NCI-H1694 treated with DMSO at 0.1 percent for 48 hours (cell line): ENCODE measurements around the gene C11orf21.

Source experiments
- DNase-seq: peaks from one replicate; lab custom pipeline; 2025; lab: John Stamatoyannopoulos, UW

Gene C11orf21

GRCh38 chr11:2271077-2271326, 30.7 kb downstream of the C11orf21 start:
- DNase-seq, result no peak

DNA sequence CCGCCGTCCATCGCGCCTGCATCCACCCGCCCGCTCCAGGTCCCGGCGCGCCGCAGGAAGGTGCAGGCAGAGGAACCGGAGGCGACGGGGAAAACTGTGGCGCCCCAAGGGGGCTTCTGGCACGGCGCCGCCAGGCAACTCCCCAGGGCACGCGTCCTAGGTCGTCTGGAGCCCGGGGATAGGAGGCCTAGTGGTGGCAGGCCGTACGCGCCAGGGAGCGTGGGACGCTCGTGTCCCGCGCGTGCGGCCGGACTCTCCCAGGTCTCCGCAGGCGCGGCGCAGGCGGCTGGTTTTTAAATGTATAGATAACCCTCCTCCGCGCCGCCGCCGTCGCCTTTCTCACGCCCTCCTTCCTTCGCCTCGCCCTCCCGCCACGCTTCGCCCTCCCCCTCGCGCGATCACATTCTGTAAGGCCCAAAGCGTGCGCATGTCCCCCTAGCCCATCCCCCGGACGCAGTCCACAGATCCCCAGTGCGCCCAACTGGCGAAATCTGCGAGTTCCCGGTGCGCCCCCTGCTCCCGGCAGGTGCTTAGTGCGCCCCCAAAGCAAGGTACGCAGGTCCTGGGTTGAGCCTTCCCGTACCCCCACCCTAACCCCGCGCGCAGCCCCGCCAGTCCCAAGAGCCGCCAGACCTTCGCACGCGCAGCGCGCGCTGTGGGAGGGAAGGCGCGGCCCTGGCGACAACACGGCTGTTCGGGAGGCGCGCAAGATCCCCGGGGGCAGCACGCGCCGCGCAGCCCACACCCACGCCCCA, 31.2 kb downstream of the C11orf21 start, which contains the start of gene ASCL2:
Gene ASCL2 (minus strand): TSS at position 267 of the 755 bp plus-strand sequence. CDS start 256 bp downstream, at position 11.
- DNase-seq, result no peak

- no peak for DNase-seq
Measured at GRCh38 chr11:2269601-2270321, 32.0 kb downstream of the C11orf21 start.

GRCh38 chr11:2268729-2269600, 32.8 kb downstream of the C11orf21 start:
- peak; percentile 1 for DNase-seq

- no peak for DNase-seq
Measured at GRCh38 chr11:2267851-2268728, 33.6 kb downstream of the C11orf21 start.

- no peak for DNase-seq
Measured at GRCh38 chr11:2267306-2267850, 34.3 kb downstream of the C11orf21 start.

DNA sequence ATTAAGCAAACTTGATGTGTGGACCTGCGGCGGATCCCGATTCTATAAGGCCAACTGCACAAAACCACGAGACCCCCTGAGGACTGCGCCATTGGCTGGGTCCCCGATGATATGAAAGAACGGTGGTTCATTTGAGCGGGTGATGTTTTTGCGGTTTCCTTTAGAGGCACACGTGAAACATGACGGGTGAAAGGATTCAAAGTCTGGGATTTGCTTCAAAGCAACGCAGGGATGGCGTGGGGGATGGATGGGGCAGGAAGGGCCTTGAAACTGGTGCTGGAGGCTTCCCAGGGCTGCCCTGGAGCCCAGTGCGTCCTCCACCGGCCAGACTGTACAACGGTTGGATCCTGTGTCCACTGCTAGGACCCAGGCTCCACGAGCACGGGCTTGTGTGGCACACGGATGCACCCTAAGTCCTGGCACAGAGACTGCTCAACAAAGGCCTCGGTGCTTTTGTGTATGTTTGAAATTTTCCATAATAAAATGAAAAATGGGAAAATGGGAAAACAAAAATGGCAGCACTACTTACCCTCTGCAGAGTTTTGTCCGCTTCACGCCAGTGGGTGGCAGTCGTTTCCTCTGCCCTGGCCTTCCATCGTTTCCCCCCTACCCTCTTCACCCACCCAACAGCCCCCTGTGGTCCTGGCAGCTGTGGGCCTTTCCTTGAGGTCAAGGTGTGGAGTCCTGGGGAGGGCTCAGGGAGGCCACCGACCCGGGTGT, 35.0 kb downstream of the C11orf21 start:
- DNase-seq, result no peak

- DNase-seq, result no peak
Measured at GRCh38 chr11:2265854-2266585, 35.7 kb downstream of the C11orf21 start.

DNA sequence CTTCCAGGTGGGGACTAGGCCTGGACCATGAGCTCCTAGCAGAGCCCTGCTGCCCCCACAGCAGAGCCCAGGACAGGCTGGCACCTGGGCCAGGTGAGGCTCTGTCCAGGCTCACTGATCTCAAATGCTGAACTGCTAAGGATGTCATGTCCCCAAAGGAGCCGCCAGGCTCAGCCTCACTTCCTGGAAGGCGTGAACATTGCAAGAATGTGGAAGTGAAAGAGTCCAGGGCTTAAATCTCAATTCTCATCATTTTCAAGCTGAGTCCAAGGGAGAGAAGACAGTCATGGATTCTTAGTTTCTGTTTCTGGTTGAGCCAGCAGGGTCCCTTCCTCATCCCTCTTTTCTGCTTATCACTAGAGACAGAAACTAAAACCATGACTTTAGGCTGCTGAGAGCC, 36.3 kb downstream of the C11orf21 start:
- no peak for DNase-seq

GRCh38 chr11:2264366-2265053, 37.2 kb downstream of the C11orf21 start:
- DNase-seq, result no peak

GRCh38 chr11:2263724-2264360, 37.9 kb downstream of the C11orf21 start:
- no peak for DNase-seq

GRCh38 chr11:2263071-2263565, 38.6 kb downstream of the C11orf21 start:
- no peak for DNase-seq

- DNase-seq, result no peak
Measured at GRCh38 chr11:2262301-2263070, 39.2 kb downstream of the C11orf21 start.

DNA sequence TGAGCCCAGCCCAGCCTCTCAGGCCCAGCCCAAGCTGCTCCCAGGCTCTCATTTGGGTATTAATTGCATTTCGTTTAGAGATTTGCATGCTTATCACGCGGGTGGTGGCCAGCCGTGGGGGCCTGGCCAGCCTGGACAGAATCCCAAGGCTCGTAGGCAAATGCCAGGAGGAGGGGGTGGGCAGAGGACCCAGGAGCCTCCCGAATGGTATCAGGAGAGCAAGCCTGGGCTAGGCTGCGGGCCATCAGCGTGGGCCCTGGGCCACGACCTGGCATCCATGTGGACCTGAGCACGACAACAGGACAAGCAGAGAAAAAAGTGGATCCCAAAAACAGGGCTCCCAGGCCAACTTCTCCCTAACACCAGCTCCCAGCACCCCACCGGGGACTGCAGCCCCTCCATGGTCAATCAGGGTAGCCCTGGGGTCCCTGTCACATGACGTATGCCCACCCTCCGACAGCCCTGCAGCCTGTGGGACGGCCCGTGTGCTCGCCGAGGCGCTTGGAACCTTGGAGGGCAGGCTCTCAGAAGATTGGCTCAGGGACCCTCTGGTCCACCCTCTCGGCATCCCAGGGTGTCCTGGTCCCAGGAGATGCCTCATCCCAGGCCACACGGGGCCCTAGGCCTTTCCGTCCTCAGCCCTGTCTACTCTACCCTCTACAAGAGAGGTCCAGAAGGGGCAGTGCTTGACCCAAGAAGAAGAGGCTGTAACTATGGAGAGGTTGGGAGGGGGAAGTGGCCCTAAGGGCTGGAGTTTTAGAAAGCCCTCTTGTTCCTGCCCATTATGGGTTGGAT, 40.1 kb downstream of the C11orf21 start:
- no peak for DNase-seq

GRCh38 chr11:2260491-2261364, 41.0 kb downstream of the C11orf21 start:
- no peak for DNase-seq

GRCh38 chr11:2259897-2260451, 41.7 kb downstream of the C11orf21 start:
- DNase-seq, result no peak
